SU-DHL-6 (cell line): ENCODE measurements around the gene HIKESHI.
A peak's percentile ranks its signal among the peaks of the same experiment; 100 is the strongest.
"Not testable (repeated sequence)": the region's sequence is repeated elsewhere in the genome, so short reads cannot be mapped to it uniquely, and the experiment has no call there.

Experiments
- H2AFZ ChIP-seq: fragments of 200-600 bp; sonication (generic); 2 replicates; pipeline ENCODE4 v1.6.1; 2014; ENCODE audit warnings: low read depth, mild to moderate bottlenecking, moderate library complexity, mixed read lengths, antibody characterized with exemption, low read length; ENCODE audit not compliant: severe bottlenecking
- H3F3A ChIP-seq: fragments of 200-600 bp; shearing (Covaris generic); 2 replicates; pipeline ENCODE4 v1.6.0; 2016; ENCODE audit warnings: antibody characterized with exemption, mild to moderate bottlenecking; ENCODE audit not compliant: insufficient read depth
- H3K27ac ChIP-seq: fragments of 200-600 bp; sonication (generic); 2 replicates; pipeline ENCODE4 v1.5.1; 2016; ENCODE audit warnings: low read depth, mild to moderate bottlenecking, low read length, moderate library complexity, mixed read lengths
- H3K27me3 ChIP-seq: fragments of 200-600 bp; sonication (generic), shearing (Covaris generic); 2 replicates; pipeline ENCODE4 v1.6.0; 2014; ENCODE audit warnings: mild to moderate bottlenecking, low read length
- H3K36me3 ChIP-seq: fragments of 200-600 bp; sonication (generic); 2 replicates; pipeline ENCODE4 v1.6.1; 2014; ENCODE audit warnings: mild to moderate bottlenecking, low read length, mixed read lengths
- H3K4me2 ChIP-seq: fragments of 300-600, 200-600 bp; shearing (Covaris generic), sonication (generic); 2 replicates; pipeline ENCODE4 v1.6.0; 2014; ENCODE audit warnings: low read length, low read depth, mild to moderate bottlenecking; ENCODE audit not compliant: poor library complexity, severe bottlenecking
- H3K4me3 ChIP-seq: fragments of 200-600 bp; sonication (generic); 2 replicates; pipeline ENCODE4 v1.5.1; 2014; ENCODE audit warnings: antibody characterized with exemption, low read length, mild to moderate bottlenecking, mixed read lengths; ENCODE audit not compliant: insufficient read depth, poor library complexity, severe bottlenecking
- H3K79me2 ChIP-seq: fragments of 200-600 bp; sonication (generic); 2 replicates; pipeline ENCODE4 v1.6.1; 2014; ENCODE audit warnings: mild to moderate bottlenecking, low read length, moderate library complexity; ENCODE audit not compliant: insufficient read depth
- H3K9ac ChIP-seq: fragments of 200-600 bp; sonication (generic); 2 replicates; pipeline ENCODE4 v1.7.0; 2014; ENCODE audit warnings: mild to moderate bottlenecking, low read length
- H3K9me2 ChIP-seq: fragments of 200-600 bp; sonication (generic); replicated peaks from 2 replicates; pipeline ENCODE4 v1.6.1; 2014; ENCODE audit warnings: low read length; ENCODE audit not compliant: insufficient read depth
- H3K9me3 ChIP-seq: fragments of 200-600 bp; sonication (generic); 2 replicates; pipeline ENCODE4 v1.6.1; 2014; ENCODE audit warnings: low read length, mixed read lengths; ENCODE audit not compliant: insufficient read depth
- H4K20me1 ChIP-seq: fragments of 200-600 bp; sonication (generic); 2 replicates; pipeline ENCODE4 v1.6.1; 2014; ENCODE audit warnings: low read depth, mild to moderate bottlenecking, antibody characterized with exemption, low read length, moderate library complexity, mixed read lengths
- CTCF ChIP-seq: fragments of 200-600 bp; sonication (generic); IDR thresholded peaks from one replicate; pipeline ENCODE4 v1.5.1; 2017; ENCODE audit warnings: antibody characterized with exemption, mild to moderate bottlenecking, low read length, moderate library complexity; ENCODE audit not compliant: insufficient read depth, poor library complexity, severe bottlenecking
- EZH2phosphoT487 ChIP-seq: fragments of 200-600 bp; sonication (generic), shearing (Covaris generic); conservative IDR thresholded peaks from 2 replicates; pipeline ENCODE4 v1.6.1; 2018; ENCODE audit warnings: mild to moderate bottlenecking, antibody characterized with exemption, low read length, moderate library complexity, mixed read lengths

Gene HIKESHI

GRCh38 chr11:86288776-86289507 is 13.1 kb upstream of the HIKESHI start:
- H3F3A ChIP-seq = peaks cover 11% of the 10 kb centered on the region
- no peak overlapping the region for H3K4me2 ChIP-seq
- no peaks in the 10 kb centered on the region for H4K20me1 ChIP-seq
- H3K9me3 ChIP-seq = no peaks in the 10 kb centered on the region
- no peaks in the 10 kb centered on the region for H3K27me3 ChIP-seq
- no peak overlapping the region for H2AFZ ChIP-seq
- no peaks in the 10 kb centered on the region for H3K36me3 ChIP-seq
- H3K4me3 ChIP-seq = no peak overlapping the region
- H3K79me2 ChIP-seq = no peaks in the 10 kb centered on the region
- TF ChIP-seq EZH2phosphoT487 = no peak
- no peak for TF ChIP-seq CTCF
- no peaks in the 10 kb centered on the region for H3K9me2 ChIP-seq
- H3K27ac ChIP-seq = no peak overlapping the region
- H3K9ac ChIP-seq = no peak overlapping the region

- H3K4me2 ChIP-seq, H2AFZ ChIP-seq, H3K36me3 ChIP-seq, H3K9ac ChIP-seq, H4K20me1 ChIP-seq, H3K79me2 ChIP-seq, H3K27ac ChIP-seq, H3K27me3 ChIP-seq, H3K4me3 ChIP-seq, H3K9me3 ChIP-seq, H3K9me2 ChIP-seq: not testable (repeated sequence)
- H3F3A ChIP-seq = peaks cover 11% of the 10 kb centered on the region
Observed at GRCh38 chr11:86289508-86290280, 12.3 kb upstream of the HIKESHI start.

GRCh38 chr11:86291466-86292262 is 10.4 kb upstream of the HIKESHI start:
- Histone ChIP-seq H4K20me1 (no peaks in the 10 kb centered on the region), H3K9ac (no peak overlapping the region), H3K4me3 (no peak overlapping the region), H3K9me2 (no peaks in the 10 kb centered on the region), H3K27me3 (no peaks in the 10 kb centered on the region), H3K27ac (no peak overlapping the region), H3K36me3 (no peaks in the 10 kb centered on the region), H3F3A (peaks cover 11% of the 10 kb centered on the region), H3K79me2 (no peaks in the 10 kb centered on the region), H3K9me3 (no peaks in the 10 kb centered on the region), H3K4me2 (no peak overlapping the region), H2AFZ (no peak overlapping the region)
- TF ChIP-seq EZH2phosphoT487 = no peak
- TF ChIP-seq CTCF = peak; percentile 53
